ENCODE data around the gene HAPLN2. TPM values are rescaled to one million over a fixed set of nuclear protein-coding genes. Genes with fewer than 3 reads are reported as not detected.

The HAPLN2 gene
- total RNA-seq, 2 donors from 2014 or later = 1.2 to 1.8 TPM

DNA sequence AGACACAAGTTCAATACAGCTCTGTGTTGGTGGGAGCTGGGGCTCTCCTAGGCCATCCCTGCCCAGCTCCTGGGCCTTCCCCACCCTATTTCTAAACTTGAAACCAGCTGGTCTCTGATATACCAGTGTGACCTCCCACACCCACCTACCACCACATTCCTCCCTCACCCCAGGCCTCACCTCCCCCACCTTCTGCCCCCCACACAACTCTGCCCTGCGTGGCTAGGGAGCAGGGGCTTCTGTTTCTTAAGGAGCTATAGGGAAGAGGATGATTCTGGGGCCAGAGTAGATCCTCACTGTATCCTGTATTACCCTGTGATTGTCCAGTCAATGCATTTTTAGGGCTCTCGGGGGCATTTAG lies 41.5 kb downstream of the HAPLN2 start:
- peak overlapping the region; percentile 29 to 49 for H3K4me3 ChIP-seq
- peak overlapping the region; percentile 93 to 96 for H3K27ac ChIP-seq
- DNase-seq (ENCODE audit: low spot score) = no peak
- TF ChIP-seq, protein P1, sequence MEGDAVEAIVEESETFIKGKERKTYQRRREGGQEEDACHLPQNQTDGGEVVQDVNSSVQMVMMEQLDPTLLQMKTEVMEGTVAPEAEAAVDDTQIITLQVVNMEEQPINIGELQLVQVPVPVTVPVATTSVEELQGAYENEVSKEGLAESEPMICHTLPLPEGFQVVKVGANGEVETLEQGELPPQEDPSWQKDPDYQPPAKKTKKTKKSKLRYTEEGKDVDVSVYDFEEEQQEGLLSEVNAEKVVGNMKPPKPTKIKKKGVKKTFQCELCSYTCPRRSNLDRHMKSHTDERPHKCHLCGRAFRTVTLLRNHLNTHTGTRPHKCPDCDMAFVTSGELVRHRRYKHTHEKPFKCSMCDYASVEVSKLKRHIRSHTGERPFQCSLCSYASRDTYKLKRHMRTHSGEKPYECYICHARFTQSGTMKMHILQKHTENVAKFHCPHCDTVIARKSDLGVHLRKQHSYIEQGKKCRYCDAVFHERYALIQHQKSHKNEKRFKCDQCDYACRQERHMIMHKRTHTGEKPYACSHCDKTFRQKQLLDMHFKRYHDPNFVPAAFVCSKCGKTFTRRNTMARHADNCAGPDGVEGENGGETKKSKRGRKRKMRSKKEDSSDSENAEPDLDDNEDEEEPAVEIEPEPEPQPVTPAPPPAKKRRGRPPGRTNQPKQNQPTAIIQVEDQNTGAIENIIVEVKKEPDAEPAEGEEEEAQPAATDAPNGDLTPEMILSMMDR (IDR thresholded peaks at IDR 0.05) = no peak
- H3K27me3 ChIP-seq = no peaks in the 10 kb centered on the region
- peaks cover 0 to 94% of the 10 kb centered on the region in 2 donors for H3K4me1 ChIP-seq
- H3K9me3 ChIP-seq = no peaks in the 10 kb centered on the region
- H3K36me3 ChIP-seq = no peaks in the 10 kb centered on the region

DNA sequence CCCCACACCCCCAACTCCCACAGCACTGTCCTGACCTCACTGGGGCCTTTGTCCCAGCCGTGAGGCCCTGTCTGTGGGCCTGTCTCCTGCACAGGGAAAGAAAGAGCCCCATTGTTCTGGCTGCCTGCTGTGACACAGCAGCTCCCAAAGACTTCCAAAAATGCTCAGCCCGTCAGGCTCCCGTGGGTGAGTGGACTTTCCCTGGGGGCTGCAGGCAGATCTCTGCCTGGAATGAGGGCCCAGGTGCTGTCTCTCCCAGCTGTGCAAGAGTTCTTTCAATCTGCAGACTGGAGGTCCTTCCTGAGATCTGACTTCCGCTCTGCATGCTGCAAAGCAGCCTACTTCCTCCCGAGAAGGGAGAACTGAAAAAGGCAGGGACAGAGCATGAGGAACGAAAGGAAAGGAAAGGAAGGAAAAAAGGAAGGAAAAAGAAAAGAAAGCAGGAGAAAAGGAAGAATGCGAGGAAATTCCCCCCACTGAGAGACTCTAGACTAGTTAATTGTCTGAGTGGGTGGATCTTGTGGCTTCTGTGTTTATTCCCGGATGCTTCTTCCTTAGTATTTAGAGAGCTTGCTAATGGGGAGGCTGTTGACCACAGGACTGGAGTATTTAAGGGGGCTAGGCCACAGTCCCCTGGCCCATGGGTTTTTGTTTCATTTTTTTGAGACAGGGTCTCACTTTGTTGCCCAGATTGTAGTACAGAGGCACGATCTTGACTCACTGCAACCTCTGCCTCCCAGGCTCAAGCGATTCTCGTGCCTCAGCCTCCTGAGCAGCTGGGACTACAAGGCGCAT lies 43.0 kb downstream of the HAPLN2 start:
- H3K4me1 ChIP-seq = peaks cover 0 to 95% of the 10 kb centered on the region in 2 donors
- H3K4me3 ChIP-seq = no peak overlapping the region
- H3K9me3 ChIP-seq = no peaks in the 10 kb centered on the region
- no peak for DNase-seq (ENCODE audit: low spot score)
- H3K36me3 ChIP-seq = no peaks in the 10 kb centered on the region
- peak overlapping the region; percentile 93 to 96 for H3K27ac ChIP-seq
- TF ChIP-seq, protein P1 (IDR thresholded peaks at IDR 0.05) = no peak
- H3K27me3 ChIP-seq = no peaks in the 10 kb centered on the region

DNA sequence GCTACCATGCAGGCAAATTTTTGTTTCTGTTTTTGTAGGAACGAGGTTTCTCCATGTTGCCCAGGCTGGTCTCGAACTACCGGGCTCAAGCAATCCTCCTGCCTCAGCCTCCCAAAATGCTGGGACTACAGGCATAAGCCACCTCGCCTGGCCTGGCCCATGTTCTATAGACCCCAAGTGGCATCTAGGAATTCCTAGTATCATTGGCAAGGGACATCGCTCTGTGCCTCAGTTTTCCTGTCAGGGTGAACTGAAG lies 43.5 kb downstream of the HAPLN2 start:
- Histone ChIP-seq H3K27me3 (no peaks in the 10 kb centered on the region), H3K36me3 (no peaks in the 10 kb centered on the region)
- no peak for DNase-seq (ENCODE audit: low spot score)

DNA sequence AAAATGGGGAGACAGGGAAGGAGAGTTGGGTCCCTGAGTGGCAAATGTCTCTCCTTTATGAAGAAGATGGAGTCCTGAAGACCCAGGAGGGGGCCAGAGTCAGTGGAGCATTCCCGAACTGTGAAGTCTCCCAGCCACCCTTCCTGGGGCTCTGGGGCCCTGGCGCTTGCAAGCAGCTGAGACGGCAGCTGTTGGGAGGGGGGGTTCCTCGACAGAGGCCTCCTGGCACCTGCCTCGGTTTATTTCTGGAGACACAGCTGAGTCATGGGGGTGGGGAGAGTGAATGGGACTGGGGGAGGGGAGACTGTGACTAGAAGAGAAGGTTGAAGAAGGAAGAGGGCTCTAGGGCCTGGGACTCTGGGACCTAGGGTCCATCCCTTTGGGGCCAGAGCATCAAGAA lies 44.0 kb downstream of the HAPLN2 start:
- Histone ChIP-seq H3K4me1 (peaks cover 0 to 96% of the 10 kb centered on the region in 2 donors), H3K36me3 (no peaks in the 10 kb centered on the region), H3K27me3 (no peaks in the 10 kb centered on the region), H3K27ac (peak overlapping the region; percentile 93 to 96), H3K9me3 (no peaks in the 10 kb centered on the region), H3K4me3 (no peak overlapping the region)
- peak; percentile 76 for DNase-seq (ENCODE audit: low spot score)
- TF ChIP-seq, protein P1 (IDR thresholded peaks at IDR 0.05) = no peak

More for the DNA sequence above, 43.5 kb downstream of the HAPLN2 start:
- H3K4me3 ChIP-seq = no peak overlapping the region
- no peaks in the 10 kb centered on the region for H3K9me3 ChIP-seq
- peaks cover 0 to 95% of the 10 kb centered on the region in 2 donors for H3K4me1 ChIP-seq
- TF ChIP-seq, protein P1 (IDR thresholded peaks at IDR 0.05) = no peak
- peak overlapping the region; percentile 93 to 96 for H3K27ac ChIP-seq

DNA sequence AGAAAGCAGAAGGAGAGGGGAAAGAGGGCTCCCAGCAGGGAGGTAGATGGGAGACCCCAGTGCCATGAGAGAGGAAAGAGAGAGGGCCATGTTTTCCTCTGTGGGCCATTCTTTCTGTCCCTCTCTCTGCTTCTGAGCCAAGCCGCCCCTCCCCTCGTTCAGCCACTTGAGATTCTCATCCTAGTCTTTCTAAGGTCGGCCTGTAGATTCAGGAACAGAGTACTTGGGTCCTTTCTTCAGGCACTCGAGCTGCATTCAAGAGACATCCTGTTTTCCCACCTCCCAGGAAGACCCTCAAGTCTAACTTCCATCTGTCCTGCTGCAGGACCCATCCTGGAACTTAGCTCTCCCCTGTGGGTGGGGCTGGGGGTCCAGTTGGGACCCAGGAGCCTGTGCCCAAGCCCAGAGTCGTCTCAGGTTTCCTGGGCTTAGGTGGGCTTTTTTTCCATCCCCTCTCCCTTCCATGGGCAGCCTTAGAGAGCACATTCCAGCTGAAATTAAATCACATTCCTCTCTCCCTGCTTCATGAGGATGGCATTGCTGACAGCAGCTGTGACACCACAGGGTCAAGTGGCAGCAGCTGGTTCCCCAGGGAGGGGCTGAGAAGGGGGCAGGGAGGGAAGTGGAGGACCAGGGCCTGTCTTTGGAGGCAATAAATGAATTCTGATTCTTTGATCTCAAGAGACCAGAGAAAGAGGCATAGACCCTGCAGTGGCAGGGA lies 45.0 kb downstream of the HAPLN2 start:
- DNase-seq (ENCODE audit: low spot score) = no peak
- Histone ChIP-seq H3K36me3 (no peaks in the 10 kb centered on the region), H3K27me3 (no peaks in the 10 kb centered on the region), H3K27ac (peak overlapping the region; percentile 93 to 96), H3K4me1 (peaks cover 0 to 99% of the 10 kb centered on the region in 2 donors), H3K9me3 (no peaks in the 10 kb centered on the region), H3K4me3 (peak overlapping the region in 1 of 2 donors; percentile 0)
- TF ChIP-seq, protein P1 (IDR thresholded peaks at IDR 0.05) = no peak
